ENCODE data around the gene SORCS1.

DNA sequence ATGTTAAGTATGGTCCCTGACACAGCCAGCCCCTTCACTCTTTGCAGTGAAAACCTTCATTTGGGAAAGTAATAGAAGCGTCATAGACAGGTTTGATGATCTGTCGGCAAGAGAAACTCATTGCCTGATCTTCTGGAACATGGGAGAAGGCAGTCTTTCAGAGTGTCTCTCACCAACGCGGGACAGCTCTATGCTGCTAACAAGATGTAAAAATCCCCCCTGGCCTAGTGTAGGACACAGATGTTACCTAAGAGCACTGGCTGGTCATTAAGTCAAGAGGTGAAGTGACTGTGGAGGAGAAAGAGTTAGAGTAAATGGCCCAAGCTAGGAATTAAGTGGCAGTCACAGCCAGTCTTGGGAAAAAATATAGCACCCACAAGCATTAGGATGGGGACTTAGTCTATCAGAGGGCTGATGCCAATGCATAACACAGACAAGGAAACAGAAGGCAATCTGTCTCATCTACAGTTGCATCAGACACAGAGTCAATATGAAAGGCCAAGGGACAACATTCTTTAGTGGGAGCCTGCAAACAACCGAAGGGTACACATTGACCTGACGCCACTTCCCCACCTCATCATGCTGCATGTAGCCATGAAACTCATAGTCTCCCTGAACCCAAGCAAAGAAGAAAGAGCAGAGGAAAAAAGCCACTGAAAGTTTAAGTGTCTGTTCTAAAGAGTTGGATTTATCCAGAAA, 69.5 kb downstream of the SORCS1 start:
- TF ChIP-seq, protein P1, sequence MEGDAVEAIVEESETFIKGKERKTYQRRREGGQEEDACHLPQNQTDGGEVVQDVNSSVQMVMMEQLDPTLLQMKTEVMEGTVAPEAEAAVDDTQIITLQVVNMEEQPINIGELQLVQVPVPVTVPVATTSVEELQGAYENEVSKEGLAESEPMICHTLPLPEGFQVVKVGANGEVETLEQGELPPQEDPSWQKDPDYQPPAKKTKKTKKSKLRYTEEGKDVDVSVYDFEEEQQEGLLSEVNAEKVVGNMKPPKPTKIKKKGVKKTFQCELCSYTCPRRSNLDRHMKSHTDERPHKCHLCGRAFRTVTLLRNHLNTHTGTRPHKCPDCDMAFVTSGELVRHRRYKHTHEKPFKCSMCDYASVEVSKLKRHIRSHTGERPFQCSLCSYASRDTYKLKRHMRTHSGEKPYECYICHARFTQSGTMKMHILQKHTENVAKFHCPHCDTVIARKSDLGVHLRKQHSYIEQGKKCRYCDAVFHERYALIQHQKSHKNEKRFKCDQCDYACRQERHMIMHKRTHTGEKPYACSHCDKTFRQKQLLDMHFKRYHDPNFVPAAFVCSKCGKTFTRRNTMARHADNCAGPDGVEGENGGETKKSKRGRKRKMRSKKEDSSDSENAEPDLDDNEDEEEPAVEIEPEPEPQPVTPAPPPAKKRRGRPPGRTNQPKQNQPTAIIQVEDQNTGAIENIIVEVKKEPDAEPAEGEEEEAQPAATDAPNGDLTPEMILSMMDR (IDR thresholded peaks at IDR 0.05; ENCODE audit: poor library complexity), result no peak
- TF ChIP-seq EZH2 (IDR thresholded peaks at IDR 0.05; ENCODE audit: borderline replicate concordance), result no peak
- TF ChIP-seq EZH2phosphoT487 (IDR thresholded peaks at IDR 0.05; ENCODE audit: low read depth, severe bottlenecking, unreplicated experiment), result no peak
